ENCODE measurements around the gene INSYN1. TPM values are rescaled to one million over a fixed set of nuclear protein-coding genes. Genes with fewer than 3 reads are reported as not detected.
"Not testable (repeated sequence)": the region's sequence is repeated elsewhere in the genome, so short reads cannot be mapped to it uniquely, and the experiment has no call there.

The INSYN1 gene
- 0.35 and 0.72 TPM in 2 replicates for total RNA-seq (2014; rRNA removed; shearing (Covaris generic))

GRCh38 chr15:73753250-73754130, at the start of gene INSYN1:
TSS of gene INSYN1 (minus strand) at chr15:73753351. CDS start at chr15:73751130, 2,221 bp downstream.
- DNase-seq (ENCODE audit: low spot score) = no peak

- DNase-seq (ENCODE audit: low spot score) = no peak
Observed at GRCh38 chr15:73802431-73803041, 49.4 kb upstream of the INSYN1 start.

DNA sequence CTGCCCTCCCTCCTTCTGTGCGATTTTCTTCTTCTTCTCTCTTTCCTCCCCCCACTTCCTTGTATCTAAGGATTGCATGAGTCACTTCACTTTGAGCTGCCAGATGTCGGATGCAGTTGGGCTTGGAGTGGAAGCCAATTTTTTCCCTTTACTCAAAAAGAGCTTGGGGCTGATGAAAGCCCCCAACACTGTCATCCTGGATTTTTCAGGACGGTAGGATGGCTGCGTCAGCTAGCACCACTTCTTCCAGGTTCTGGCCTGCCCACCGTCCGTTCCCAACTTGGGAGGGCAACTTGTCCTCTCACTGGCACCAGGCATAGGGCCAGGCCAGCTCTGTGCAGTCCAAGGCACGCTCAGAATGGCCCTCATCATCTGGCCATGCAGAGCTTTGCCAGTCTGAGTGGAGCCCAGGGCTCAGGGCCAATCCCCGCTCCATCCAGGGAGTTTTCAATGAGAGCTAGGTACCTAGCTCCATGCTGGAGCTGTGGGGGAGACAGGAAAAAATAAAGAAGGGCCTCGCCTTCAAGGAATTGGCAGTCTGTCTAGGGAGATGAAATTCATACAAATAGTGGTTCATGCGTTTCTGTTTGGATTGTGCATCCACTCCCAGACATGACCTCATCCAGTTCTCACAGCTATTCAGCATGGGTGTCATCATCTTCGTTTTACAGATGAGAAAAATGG, 47.7 kb upstream of the INSYN1 start:
- peak; percentile 82 for DNase-seq (ENCODE audit: low spot score)

- DNase-seq (ENCODE audit: low spot score) = peak; percentile 50
Observed at GRCh38 chr15:73799466-73799865, 46.3 kb upstream of the INSYN1 start.

GRCh38 chr15:73797366-73798158, 44.4 kb upstream of the INSYN1 start:
- no peak for DNase-seq (ENCODE audit: low spot score)

DNA sequence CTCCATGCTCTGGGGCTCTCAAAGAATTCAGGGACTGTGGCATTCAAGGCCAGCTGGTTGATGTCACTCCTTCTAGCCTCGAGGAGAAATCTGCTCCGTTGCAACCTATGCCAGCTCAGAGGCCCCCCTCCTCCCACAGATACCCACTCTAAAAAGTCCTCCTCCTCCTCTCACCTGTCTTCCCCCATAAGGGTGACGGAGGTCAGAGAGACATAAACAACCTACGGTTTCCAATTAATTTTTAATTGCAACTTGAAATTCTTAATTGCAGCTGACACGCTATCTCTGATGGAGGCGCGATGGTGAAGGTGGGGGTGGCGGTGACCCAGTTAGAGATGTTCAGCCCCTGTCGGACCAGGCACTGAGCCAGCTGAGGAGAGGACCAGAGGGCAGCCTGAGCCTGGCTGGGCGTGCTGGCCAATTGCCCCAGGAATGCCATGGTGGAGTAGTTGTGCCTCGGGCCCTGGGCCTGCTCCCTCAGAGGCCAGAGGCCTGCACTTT, 43.2 kb upstream of the INSYN1 start:
- DNase-seq (ENCODE audit: low spot score) = no peak

DNA sequence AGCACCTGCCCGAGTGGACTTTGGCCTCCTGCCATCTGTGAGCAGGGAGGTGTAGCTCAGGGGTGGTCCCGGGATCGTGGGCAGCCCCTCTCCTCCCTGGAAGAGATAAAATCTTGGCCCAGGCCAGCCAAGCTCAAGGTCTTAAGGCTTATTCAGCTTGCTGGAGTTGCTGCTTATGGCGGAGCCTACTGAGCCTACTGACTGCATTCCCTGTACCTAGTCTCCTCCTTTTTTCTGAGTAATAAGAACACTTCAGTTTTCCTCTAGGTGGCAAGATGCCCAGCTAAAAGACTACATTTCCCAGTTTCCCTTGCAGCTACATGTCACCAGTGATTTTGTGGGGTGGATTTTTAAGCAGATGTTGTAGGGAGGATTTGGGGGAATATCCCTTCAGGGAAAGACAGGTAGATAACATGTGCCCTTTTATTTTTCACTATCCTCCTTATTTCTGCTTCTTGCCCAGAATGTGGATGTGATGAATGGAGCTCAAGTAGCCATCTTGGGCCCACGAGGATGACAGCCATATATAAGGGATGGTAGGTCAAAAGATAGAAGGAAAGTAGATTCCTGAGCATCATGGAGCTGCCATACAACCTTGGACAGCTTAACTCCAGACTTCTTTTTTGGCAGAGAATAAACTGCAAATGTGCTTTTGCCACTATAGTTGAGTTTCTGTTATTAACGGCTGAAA, 41.4 kb upstream of the INSYN1 start:
- peak; percentile 25 for DNase-seq (ENCODE audit: low spot score)

DNA sequence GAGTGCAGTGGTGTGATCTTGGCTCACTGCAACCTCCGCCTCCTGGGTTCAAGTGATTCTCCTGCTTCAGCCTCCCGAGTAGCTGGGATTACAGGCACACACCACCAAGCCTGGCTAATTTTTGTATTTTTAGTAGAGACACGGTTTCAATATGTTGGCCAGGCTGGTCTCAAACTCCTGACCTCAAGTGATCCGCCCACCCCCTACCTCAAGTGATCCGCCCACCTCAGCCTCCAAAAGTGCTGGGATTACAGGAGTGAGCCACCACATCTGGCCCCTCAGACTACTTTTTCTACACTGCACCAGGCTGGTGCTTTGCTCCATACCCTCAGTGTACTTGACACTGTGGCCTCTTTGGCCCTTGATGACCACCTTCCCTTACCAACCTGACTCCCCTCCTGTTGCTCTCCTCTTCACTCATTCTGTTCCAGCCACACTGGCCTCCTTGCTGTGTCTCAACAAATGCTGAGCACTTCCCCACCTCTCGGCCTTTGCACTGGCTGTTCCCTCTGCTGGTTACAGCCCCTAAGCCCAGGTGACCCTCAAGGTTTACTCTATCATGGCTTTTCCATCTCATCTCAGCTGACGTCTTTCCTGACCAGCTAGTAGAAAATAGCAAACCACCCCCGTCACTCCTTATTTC, 39.9 kb upstream of the INSYN1 start:
- not testable (repeated sequence) for DNase-seq (ENCODE audit: low spot score)

DNA sequence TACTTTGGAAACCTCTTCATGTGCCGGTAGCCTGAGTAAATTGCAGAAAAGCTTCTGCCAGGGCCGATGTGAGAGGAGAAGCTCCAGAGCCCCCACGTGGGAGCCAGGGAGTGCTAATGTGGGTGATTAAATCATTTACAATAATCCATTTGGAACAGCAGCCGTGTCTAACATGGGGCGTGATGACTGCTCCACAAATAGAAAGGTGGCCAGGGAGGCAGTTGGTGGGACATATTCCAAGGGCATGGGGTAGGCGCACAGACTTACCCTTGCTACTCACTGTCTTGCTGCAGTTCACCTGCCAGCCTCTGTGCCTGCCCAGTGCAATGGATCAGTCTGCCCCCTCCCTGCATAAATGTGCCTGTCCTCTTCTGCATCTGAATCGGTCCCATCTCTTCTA, 39.3 kb upstream of the INSYN1 start:
- no peak for DNase-seq (ENCODE audit: low spot score)

- DNase-seq (ENCODE audit: low spot score) = no peak
Observed at GRCh38 chr15:73789521-73790240, 36.5 kb upstream of the INSYN1 start.

GRCh38 chr15:73787621-73788020, 34.5 kb upstream of the INSYN1 start:
- DNase-seq (ENCODE audit: low spot score) = no peak

DNA sequence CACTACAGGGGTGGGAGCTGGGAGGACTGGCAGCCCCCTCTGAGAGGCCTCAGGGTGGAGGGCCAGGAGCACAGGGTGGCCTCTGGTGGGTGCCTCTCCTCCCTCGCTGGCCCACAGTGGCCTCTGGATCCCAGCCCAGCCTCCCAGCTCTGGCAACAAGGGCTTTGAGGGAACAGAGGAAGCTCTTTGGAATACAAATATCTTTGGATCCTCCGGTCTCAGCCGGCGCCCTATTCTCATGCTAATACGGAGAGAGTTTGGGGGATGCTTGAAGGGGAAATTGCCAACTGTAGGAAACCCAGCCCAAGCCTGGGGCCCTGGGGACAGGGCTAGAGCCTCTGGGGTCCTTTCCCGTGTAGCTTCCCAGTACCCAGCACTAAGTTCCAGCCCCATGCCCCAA, 33.4 kb upstream of the INSYN1 start:
- DNase-seq (ENCODE audit: low spot score) = no peak

GRCh38 chr15:73785256-73786014, 32.3 kb upstream of the INSYN1 start:
- DNase-seq (ENCODE audit: low spot score) = not testable (repeated sequence)

- DNase-seq (ENCODE audit: low spot score) = no peak
Observed at GRCh38 chr15:73784291-73784690, 31.1 kb upstream of the INSYN1 start.

DNA sequence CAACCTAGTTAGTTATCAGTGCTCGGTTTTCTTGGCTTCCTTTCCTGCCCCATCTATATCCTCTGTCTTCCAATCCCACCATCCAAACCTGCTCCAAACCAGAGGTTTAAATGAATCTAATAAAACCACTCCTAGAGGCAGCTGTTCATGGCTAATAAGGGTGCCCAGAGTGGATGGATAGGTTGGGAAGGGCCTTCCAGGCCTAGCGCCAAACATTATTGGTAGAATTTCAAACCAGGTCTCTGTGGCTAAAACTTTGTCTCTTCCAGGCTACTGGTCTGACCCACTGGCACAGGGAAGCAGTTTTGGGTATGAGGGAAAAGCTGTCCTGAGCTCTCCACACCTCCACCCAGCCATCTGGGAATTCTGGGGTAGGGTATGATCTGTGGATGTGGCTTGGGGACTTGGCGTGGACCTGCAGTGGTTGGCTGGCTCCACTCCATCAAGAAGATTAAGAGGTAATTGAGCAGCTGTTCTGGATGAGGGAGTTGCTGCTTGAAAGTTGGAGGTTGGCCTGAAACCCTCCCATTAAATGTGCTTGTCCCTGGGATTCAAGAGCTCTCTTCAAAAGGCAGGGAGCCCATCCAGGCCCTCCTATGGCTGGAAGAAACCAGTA, 29.3 kb upstream of the INSYN1 start:
- no peak for DNase-seq (ENCODE audit: low spot score)

- DNase-seq (ENCODE audit: low spot score) = no peak
Observed at GRCh38 chr15:73781038-73781925, 28.1 kb upstream of the INSYN1 start.

GRCh38 chr15:73779974-73780373, 26.8 kb upstream of the INSYN1 start:
- no peak for DNase-seq (ENCODE audit: low spot score)
